Left renal cortex interstitium (tissue), 4 donors: ENCODE results near the gene BOD1L1. TPM values are rescaled to one million over a fixed set of nuclear protein-coding genes. Genes with fewer than 3 reads are reported as not detected.

Experiments
- DNase-seq, 4 donors: peaks; one replicate each; pipeline ENCODE4 v3.0.0-alpha.2; 2013; ENCODE audit warnings: low read depth in 4 of 4, low spot score in 2 of 4, missing footprints in 1 of 4
- polyA plus RNA-seq, 4 donors: library from polyadenylated mRNA; unstranded; fragments of 120-200 nt; gene quantifications; one replicate each; pipeline ENCODE4 v1.2.1, GENCODE V29; 2013; ENCODE audit not compliant: insufficient read length in 4 of 4

The BOD1L1 gene
- polyA plus RNA-seq, 4 donors: 46.2 to 76.7 (median 58.2) TPM

GRCh38 chr4:13527192-13527980, 100.1 kb downstream of the BOD1L1 start:
- DNase-seq: no peak

GRCh38 chr4:13526658-13527057, 100.9 kb downstream of the BOD1L1 start:
- DNase-seq: no peak

- no peak for DNase-seq
Observed at GRCh38 chr4:13525606-13526281, 101.8 kb downstream of the BOD1L1 start.

GRCh38 chr4:13524504-13525243, 102.9 kb downstream of the BOD1L1 start:
- no peak for DNase-seq

GRCh38 chr4:13523591-13524503, 103.7 kb downstream of the BOD1L1 start:
- no peak for DNase-seq

- DNase-seq: no peak
Observed at GRCh38 chr4:13523105-13523477, 104.4 kb downstream of the BOD1L1 start.

GRCh38 chr4:13522282-13523104, 105.0 kb downstream of the BOD1L1 start:
- DNase-seq: no peak

- DNase-seq: no peak
Observed at GRCh38 chr4:13521047-13521446, 106.5 kb downstream of the BOD1L1 start.

Other genes with a start within 250 kb of the BOD1L1 start
- gene RAB28, start 143.4 kb downstream of the BOD1L1 start, polyA plus RNA-seq: 10 to 100 TPM; 29.9 to 35.4 (median 32.5) TPM
- under 1 TPM in 2 of 4 donors, not detected in 2; 0.04 to 0.06 TPM for gene NKX3-2, start 83.2 kb downstream of the BOD1L1 start, polyA plus RNA-seq